Activated B cell treated with CpG ODN at 0.5 μM for 24 hours (primary cell): ENCODE data around the gene EXOC3. TPM values are rescaled to one million over a fixed set of nuclear protein-coding genes. Genes with fewer than 3 reads are reported as not detected.
A peak's percentile ranks its signal among the peaks of the same experiment; 100 is the strongest.

Experiments
- ATAC-seq: fragments of 200-7000 bp; cut with Tn5 transposase; one replicate; pipeline ENCODE4 v1.10.0; 2021; ENCODE audit warnings: low read depth, mild to moderate bottlenecking, moderate library complexity
- CTCF ChIA-PET: fragments of 350-600 bp; sonication (Branson Sonifier 250); formaldehyde crosslinking; loops from one replicate; lab custom pipeline; 2021; ENCODE audit warnings: antibody characterized with exemption; lab: Charles Lee
- POLR2A ChIA-PET: fragments of 350-600 bp; sonication (Branson Sonifier 250); formaldehyde crosslinking; loops from one replicate; lab custom pipeline; 2021; ENCODE audit warnings: antibody characterized with exemption; lab: Charles Lee
- DNase-seq: peaks from one replicate; pipeline ENCODE4 v3.0.0; 2022
- H3K27ac Mint-ChIP-seq: one replicate; pipeline ENCODE4 v1.8.0; 2020; ENCODE audit warnings: mixed read lengths
- H3K27me3 Mint-ChIP-seq: one replicate; pipeline ENCODE4 v1.8.0; 2021; ENCODE audit warnings: mixed read lengths
- H3K36me3 Mint-ChIP-seq: one replicate; pipeline ENCODE4 v1.8.0; 2021; ENCODE audit warnings: low read depth, mixed read lengths
- H3K4me1 Mint-ChIP-seq: one replicate; pipeline ENCODE4 v1.8.0; 2021; ENCODE audit warnings: mixed read lengths
- H3K4me3 Mint-ChIP-seq: one replicate; pipeline ENCODE4 v1.8.0; 2020; ENCODE audit warnings: mild to moderate bottlenecking, mixed read lengths
- H3K9me3 Mint-ChIP-seq: one replicate; pipeline ENCODE4 v1.8.0; 2020; ENCODE audit warnings: mixed read lengths
- CTCF ChIP-seq: fragments of 200-600 bp; IDR thresholded peaks from one replicate; pipeline ENCODE4 v1.8.0; 2022; ENCODE audit warnings: antibody characterized with exemption, mild to moderate bottlenecking
- intact Hi-C: fragments of 100-400 bp; cut with micrococcal nuclease; formaldehyde crosslinking; loops from one replicate; pipeline ENCODE4 v1.15.1; 2024
- total RNA-seq: library from RNA; stranded (reverse); gene quantifications from 2 replicates; pipeline ENCODE4 v1.2.3, GENCODE V29; 2022

EXOC3 gene
- total RNA-seq, 1 donor from 2014 or later, result 79.6 TPM

GRCh38 chr5:424301-425110 lies 18.5 kb upstream of the EXOC3 start:
- TF ChIP-seq CTCF, result no peak
- ATAC-seq (peak; percentile 80), DNase-seq (peak; percentile 17)
- intact Hi-C loops, result loop anchor here (1.0 to 2.0 kb wide), 3 partner anchors 18 to 107 kb away; partner anchors contain the start of gene EXOC3
- POLR2A ChIA-PET, result interaction anchor here (0.6 to 1.7 kb wide), 8 partner anchors 21 to 153 kb away, joined by 3 to 8 read pairs (median 4); partner anchors contain the start of gene PDCD6
- Mint-ChIP-seq H3K36me3 (no peaks in the 10 kb centered on the region), H3K9me3 (no peaks in the 10 kb centered on the region), H3K4me1 (peaks cover 16% of the 10 kb centered on the region), H3K27me3 (peaks cover 3% of the 10 kb centered on the region), H3K4me3 (no peak overlapping the region), H3K27ac (peak overlapping the region; percentile 37)
- CTCF ChIA-PET, result interaction anchor here (2.2 to 2.7 kb wide), 2 partner anchors 107 to 236 kb away, joined by 12 to 34 read pairs; no protein-coding TSS in a partner anchor

GRCh38 chr5:425714-426113 lies 17.3 kb upstream of the EXOC3 start:
- ATAC-seq, result no peak
- peaks cover 6% of the 10 kb centered on the region for H3K27me3 Mint-ChIP-seq
- peaks cover 16% of the 10 kb centered on the region for H3K4me1 Mint-ChIP-seq
- ChIA-PET CTCF (interaction anchor here (2.2 to 2.7 kb wide), 2 partner anchors 108 to 237 kb away, joined by 12 to 34 read pairs; no protein-coding TSS in a partner anchor), POLR2A (interaction anchor here (1.0 to 1.7 kb wide), 3 partner anchors 104 to 155 kb away, joined by 3 to 5 read pairs (median 4); partner anchors contain the start of genes AHRR and PDCD6)
- no peak for TF ChIP-seq CTCF
- no peaks in the 10 kb centered on the region for H3K9me3 Mint-ChIP-seq
- H3K4me3 Mint-ChIP-seq, result no peak overlapping the region
- H3K27ac Mint-ChIP-seq, result no peak overlapping the region
- intact Hi-C loops, result loop anchor here (1.0 to 2.0 kb wide), 3 partner anchors 17 to 108 kb away; partner anchors contain the start of gene EXOC3
- H3K36me3 Mint-ChIP-seq, result no peaks in the 10 kb centered on the region
- no peak for DNase-seq

- Mint-ChIP-seq H3K36me3 (no peaks in the 10 kb centered on the region), H3K4me3 (no peak overlapping the region), H3K27ac (no peak overlapping the region), H3K9me3 (no peaks in the 10 kb centered on the region), H3K27me3 (peaks cover 6% of the 10 kb centered on the region), H3K4me1 (peaks cover 16% of the 10 kb centered on the region)
- DNase-seq (no peak), ATAC-seq (no peak)
- ChIA-PET POLR2A (interaction anchor here (1.0 to 1.1 kb wide), 2 partner anchors 105 to 109 kb away, joined by 3 to 4 read pairs; partner anchors contain the start of gene AHRR), CTCF (interaction anchor here (0.6 to 2.7 kb wide), 3 partner anchors 108 to 238 kb away, joined by 3 to 34 read pairs (median 12); no protein-coding TSS in a partner anchor)
- intact Hi-C loops, result no loop called here
- no peak for TF ChIP-seq CTCF
These were observed 16.5 kb upstream of the EXOC3 start for GRCh38 chr5:426392-426976.

- no peak overlapping the region for H3K27ac Mint-ChIP-seq
- ATAC-seq (no peak), DNase-seq (no peak)
- no peaks in the 10 kb centered on the region for H3K36me3 Mint-ChIP-seq
- ChIA-PET CTCF (interaction anchor here (0.6 to 1.7 kb wide), 2 partner anchors 109 to 110 kb away, joined by 3 to 9 read pairs; no protein-coding TSS in a partner anchor), POLR2A (no interaction called here)
- H3K9me3 Mint-ChIP-seq, result no peaks in the 10 kb centered on the region
- peaks cover 16% of the 10 kb centered on the region for H3K4me1 Mint-ChIP-seq
- H3K27me3 Mint-ChIP-seq, result peaks cover 9% of the 10 kb centered on the region
- H3K4me3 Mint-ChIP-seq, result no peak overlapping the region
- no peak for TF ChIP-seq CTCF
- intact Hi-C loops, result no loop called here
These were observed 15.4 kb upstream of the EXOC3 start for GRCh38 chr5:427415-428087.
